Fibroblast of pulmonary artery (primary cell): ENCODE results near the gene PTGDS.

Experiments used
- DNase-seq: peaks from one replicate; pipeline ENCODE4 v3.0.0-alpha.2; 2010; ENCODE audit warnings: low read depth
- H3K4me3 ChIP-seq: replicated peaks from 2 replicates; pipeline ENCODE4 v1.5.1; 2011; ENCODE audit warnings: low read depth, mild to moderate bottlenecking, control low read depth, low read length, moderate library complexity
- CTCF ChIP-seq: IDR thresholded peaks from 2 replicates; pipeline ENCODE4 v1.5.1; 2011; ENCODE audit warnings: mild to moderate bottlenecking, control low read depth, low read length, inconsistent platforms; ENCODE audit errors: missing control alignments

PTGDS gene

DNA sequence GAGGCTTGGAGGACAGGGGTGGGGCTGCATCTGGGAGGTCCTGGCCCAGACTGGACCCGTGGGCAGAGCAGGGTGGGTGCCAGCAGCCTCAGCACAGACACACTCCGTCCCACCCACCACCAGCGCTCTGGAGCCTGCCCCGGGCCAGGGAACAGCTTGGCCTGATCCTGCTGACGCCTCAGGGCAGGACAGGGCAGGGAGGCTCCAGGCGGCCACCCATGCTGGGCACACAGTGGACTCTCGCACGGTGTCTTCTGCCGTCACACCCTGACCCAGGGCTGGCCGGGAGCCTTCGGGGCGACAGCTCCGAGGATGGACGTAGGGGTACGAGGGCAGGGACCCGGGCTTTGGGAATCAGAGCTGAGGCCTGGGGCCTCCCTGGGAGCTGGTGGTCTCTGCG is 8.2 kb upstream of the PTGDS start:
- no peak for DNase-seq
- no peak for TF ChIP-seq CTCF
- H3K4me3 ChIP-seq, result no peak overlapping the region

- no peak for TF ChIP-seq CTCF
- no peak overlapping the region for H3K4me3 ChIP-seq
- DNase-seq, result no peak
Observed at GRCh38 chr9:136969774-136970173, 7.5 kb upstream of the PTGDS start.

DNA sequence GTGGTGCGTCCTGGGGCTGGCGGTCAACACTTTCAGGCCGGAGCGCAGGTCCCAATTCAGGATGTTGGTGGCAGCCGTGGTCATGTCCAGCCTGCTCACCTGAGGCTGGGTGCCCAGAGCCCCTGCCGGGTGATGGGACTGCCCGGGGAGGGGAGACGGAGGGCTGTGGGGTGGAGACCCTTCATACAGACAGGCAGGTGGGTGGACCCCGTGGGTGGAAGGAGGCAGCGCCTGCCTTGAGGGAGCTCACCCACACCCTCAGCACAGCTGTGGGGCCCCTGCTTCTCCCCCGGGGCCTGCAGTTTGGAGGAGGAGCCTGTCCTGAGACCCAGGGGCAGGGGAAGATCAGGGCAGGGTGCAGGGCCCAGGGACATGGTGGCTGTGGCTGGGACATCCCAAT is 6.9 kb upstream of the PTGDS start:
- DNase-seq, result no peak
- TF ChIP-seq CTCF, result no peak
- H3K4me3 ChIP-seq, result no peak overlapping the region

- H3K4me3 ChIP-seq, result no peak overlapping the region
- no peak for DNase-seq
- TF ChIP-seq CTCF, result no peak
Observed at GRCh38 chr9:136971746-136972145, 5.6 kb upstream of the PTGDS start.

- no peak for DNase-seq
- no peak overlapping the region for H3K4me3 ChIP-seq
- TF ChIP-seq CTCF, result no peak
Observed at GRCh38 chr9:136972335-136972734, 5.0 kb upstream of the PTGDS start.

- TF ChIP-seq CTCF, result no peak
- no peak for DNase-seq
- no peak overlapping the region for H3K4me3 ChIP-seq
Observed at GRCh38 chr9:136972743-136973142, 4.6 kb upstream of the PTGDS start.
